SU-DHL-6 (cell line): Measurements from ENCODE around the gene MTCL1.

ENCODE experiments used
- EZH2phosphoT487 ChIP-seq: fragments of 200-600 bp; sonication (generic), shearing (Covaris generic); conservative IDR thresholded peaks from 2 replicates; pipeline ENCODE4 v1.6.1; 2018; ENCODE audit warnings: mild to moderate bottlenecking, antibody characterized with exemption, low read length, moderate library complexity, mixed read lengths
- TF ChIP-seq, protein P1 (sequence below): fragments of 200-600 bp; sonication (generic); IDR thresholded peaks from one replicate; pipeline ENCODE4 v1.5.1; 2017; ENCODE audit warnings: antibody characterized with exemption, mild to moderate bottlenecking, low read length, moderate library complexity; ENCODE audit not compliant: insufficient read depth, poor library complexity, severe bottlenecking

- TF ChIP-seq, protein P1, sequence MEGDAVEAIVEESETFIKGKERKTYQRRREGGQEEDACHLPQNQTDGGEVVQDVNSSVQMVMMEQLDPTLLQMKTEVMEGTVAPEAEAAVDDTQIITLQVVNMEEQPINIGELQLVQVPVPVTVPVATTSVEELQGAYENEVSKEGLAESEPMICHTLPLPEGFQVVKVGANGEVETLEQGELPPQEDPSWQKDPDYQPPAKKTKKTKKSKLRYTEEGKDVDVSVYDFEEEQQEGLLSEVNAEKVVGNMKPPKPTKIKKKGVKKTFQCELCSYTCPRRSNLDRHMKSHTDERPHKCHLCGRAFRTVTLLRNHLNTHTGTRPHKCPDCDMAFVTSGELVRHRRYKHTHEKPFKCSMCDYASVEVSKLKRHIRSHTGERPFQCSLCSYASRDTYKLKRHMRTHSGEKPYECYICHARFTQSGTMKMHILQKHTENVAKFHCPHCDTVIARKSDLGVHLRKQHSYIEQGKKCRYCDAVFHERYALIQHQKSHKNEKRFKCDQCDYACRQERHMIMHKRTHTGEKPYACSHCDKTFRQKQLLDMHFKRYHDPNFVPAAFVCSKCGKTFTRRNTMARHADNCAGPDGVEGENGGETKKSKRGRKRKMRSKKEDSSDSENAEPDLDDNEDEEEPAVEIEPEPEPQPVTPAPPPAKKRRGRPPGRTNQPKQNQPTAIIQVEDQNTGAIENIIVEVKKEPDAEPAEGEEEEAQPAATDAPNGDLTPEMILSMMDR: no peak
- no peak for TF ChIP-seq EZH2phosphoT487
Measured at GRCh38 chr18:8857806-8858205, 152.4 kb downstream of the MTCL1 start.
